ENCODE data around the gene TDG. TPM values are rescaled to one million over a fixed set of nuclear protein-coding genes. Genes with fewer than 3 reads are reported as not detected.
"Not testable (repeated sequence)": the region's sequence is repeated elsewhere in the genome, so short reads cannot be mapped to it uniquely, and the experiment has no call there.

Gene TDG
- total RNA-seq, 1 donor from 2014 or later: 21.6 TPM

- not testable (repeated sequence) for DNase-seq (ENCODE audit: low read depth in 2 of 2)
Observed at GRCh38 chr12:104021862-104022261, 56.2 kb downstream of the TDG start.

GRCh38 chr12:104022786-104023185 lies 57.1 kb downstream of the TDG start:
- DNase-seq (ENCODE audit: low read depth in 2 of 2): no peak

GRCh38 chr12:104023710-104024109 lies 58.0 kb downstream of the TDG start:
- no peak for DNase-seq (ENCODE audit: low read depth in 2 of 2)

GRCh38 chr12:104024348-104024747 lies 58.7 kb downstream of the TDG start:
- DNase-seq (ENCODE audit: low read depth in 2 of 2): no peak

GRCh38 chr12:104025771-104026170 lies 60.1 kb downstream of the TDG start:
- no peak for DNase-seq (ENCODE audit: low read depth in 2 of 2)

- no peak for DNase-seq (ENCODE audit: low read depth in 2 of 2)
Observed at GRCh38 chr12:104026841-104027599, 61.3 kb downstream of the TDG start.

GRCh38 chr12:104030596-104030995 lies 64.9 kb downstream of the TDG start:
- DNase-seq (ENCODE audit: low read depth in 2 of 2): not testable (repeated sequence)

- DNase-seq (ENCODE audit: low read depth in 2 of 2): not testable (repeated sequence)
Observed at GRCh38 chr12:104036143-104036542, 70.5 kb downstream of the TDG start.

Other genes starting within 250 kb of the TDG start
- 3.5 and 7.8 TPM in 2 replicates for gene NT5DC3, start 124.6 kb upstream of the TDG start, total RNA-seq
- 503 and 636 TPM in 2 replicates for gene HSP90B1, start 35.5 kb upstream of the TDG start, total RNA-seq
- 3.9 and 4.8 TPM in 2 replicates for gene GLT8D2, start 84.3 kb downstream of the TDG start, total RNA-seq
- gene HCFC2, start 98.7 kb downstream of the TDG start, total RNA-seq: 16.8 and 17.4 TPM in 2 replicates
- 11.7 and 13.0 TPM in 2 replicates for gene NFYB, start 172.3 kb downstream of the TDG start, total RNA-seq
- gene TXNRD1, start 249.9 kb downstream of the TDG start, total RNA-seq: 282 and 360 TPM in 2 replicates

Measured in dermis microvascular lymphatic vessel endothelial cell (primary cell).